SK-N-SH (cell line): Measurements from ENCODE around the gene UBE2E2. TPM values are rescaled to one million over a fixed set of nuclear protein-coding genes. Genes with fewer than 3 reads are reported as not detected.

ENCODE experiments used
- CTCF ChIA-PET: fragments of 300-600, 350-600 bp; formaldehyde crosslinking; extraction: SDS; loops from one replicate; lab custom pipeline; 2021; lab: Yijun Ruan, JAX
- POLR2A ChIA-PET: fragments of 350-600 bp; sonication (Branson Sonifier 250); formaldehyde crosslinking; extraction: SDS; loops from one replicate; lab custom pipeline; 2020; ENCODE audit warnings: antibody characterized with exemption, inconsistent platforms; lab: Yijun Ruan, JAX
- DNase-seq: peaks from one replicate; pipeline ENCODE4 v3.0.0; 2012
- H2AFZ ChIP-seq: fragments of 200-600 bp; sonication (generic); 2 replicates; pipeline ENCODE4 v1.8.1; 2016; ENCODE audit warnings: antibody characterized with exemption, mild to moderate bottlenecking, low read depth
- H3F3A ChIP-seq: fragments of 200-600 bp; sonication (generic); replicated peaks from 2 replicates; pipeline ENCODE3; 2016; ENCODE audit warnings: antibody characterized with exemption, mild to moderate bottlenecking; ENCODE audit not compliant: insufficient read depth
- H3K27ac ChIP-seq, 2 experiments: fragments of 200-500 bp in 1 of 2; fragments of 200-600 bp in 1 of 2; sonication (Bioruptor generic) in 1 of 2; sonication (generic), shearing (Covaris generic) in 1 of 2; 2 replicates each; pipeline versions ENCODE4 v1.5.1 to v1.6.1; 2014 to 2016; ENCODE audit warnings: low read depth in 2 of 2, inconsistent platforms in 1 of 2, low read length in 1 of 2, mild to moderate bottlenecking in 1 of 2, mixed read lengths in 1 of 2
- H3K27me3 ChIP-seq: fragments of 200-600 bp; sonication (generic), shearing (Covaris generic); 2 replicates; pipeline ENCODE4 v1.6.1; 2016; ENCODE audit warnings: mixed run types; ENCODE audit not compliant: insufficient read depth
- H3K36me3 ChIP-seq, 2 experiments: fragments of 200-500 bp in 1 of 2; fragments of 200-600 bp in 1 of 2; sonication (Bioruptor generic) in 1 of 2; sonication (generic) in 1 of 2; replicated peaks in 1 of 2; 2 replicates each; pipeline versions ENCODE3 to v1.5.1; 2014 to 2016; ENCODE audit warnings: low read length in 1 of 2, mild to moderate bottlenecking in 1 of 2; ENCODE audit not compliant: insufficient read depth in 2 of 2, control insufficient read depth in 1 of 2
- H3K4me1 ChIP-seq, 2 experiments: fragments of 200-500 bp in 1 of 2; fragments of 200-600 bp in 1 of 2; sonication (Bioruptor generic) in 1 of 2; sonication (generic), shearing (Covaris generic) in 1 of 2; 2 replicates each; pipeline versions ENCODE4 v1.5.1 to v1.6.1; 2014 to 2016; ENCODE audit warnings: low read depth in 1 of 2, low read length in 1 of 2, mixed run types in 1 of 2; ENCODE audit not compliant: insufficient read depth in 2 of 2, control insufficient read depth in 1 of 2
- H3K4me2 ChIP-seq: fragments of 200-600 bp; sonication (generic), shearing (Covaris generic); 2 replicates; pipeline ENCODE4 v1.6.1; 2017; ENCODE audit warnings: mixed run types
- H3K4me3 ChIP-seq, 2 experiments: fragments of 200-500 bp in 1 of 2; fragments of 200-600 bp in 1 of 2; sonication (Bioruptor generic) in 1 of 2; sonication (generic), shearing (Covaris generic) in 1 of 2; 2 replicates each; pipeline versions ENCODE4 v1.5.1 to v1.8.1; 2014 to 2016; ENCODE audit warnings: low read depth in 2 of 2, inconsistent platforms in 1 of 2, low read length in 1 of 2, mild to moderate bottlenecking in 1 of 2, mixed read lengths in 1 of 2, moderate library complexity in 1 of 2
- H3K79me2 ChIP-seq: fragments of 200-600 bp; sonication (generic); 2 replicates; pipeline ENCODE4 v1.8.1; 2017; ENCODE audit warnings: mild to moderate bottlenecking; ENCODE audit not compliant: insufficient read depth
- H3K9ac ChIP-seq: fragments of 200-600 bp; sonication (generic); 2 replicates; pipeline ENCODE4 v1.6.1; 2017; ENCODE audit warnings: mixed run types
- H3K9me2 ChIP-seq: fragments of 200-600 bp; sonication (generic); 2 replicates; pipeline ENCODE4 v1.6.1; 2017; ENCODE audit warnings: mixed run types
- H3K9me3 ChIP-seq: fragments of 200-600 bp; sonication (generic); 2 replicates; pipeline ENCODE4 v1.6.1; 2017; ENCODE audit warnings: mixed run types, mild to moderate bottlenecking, moderate library complexity
- H4K20me1 ChIP-seq: fragments of 200-600 bp; sonication (generic); 2 replicates; pipeline ENCODE4 v1.6.1; 2017; ENCODE audit warnings: mild to moderate bottlenecking, mixed run types; ENCODE audit not compliant: insufficient read depth
- CHD2 ChIP-seq: fragments of 150-350 bp; IDR thresholded peaks from 2 replicates; pipeline ENCODE4 v1.6.1; 2018; ENCODE audit warnings: low read length; ENCODE audit not compliant: partially characterized antibody
- JUND ChIP-seq: IDR thresholded peaks from 2 replicates; pipeline ENCODE4 v1.4.0; 2012
- MAX ChIP-seq: IDR thresholded peaks from 2 replicates; pipeline ENCODE4 v1.4.0; 2012; ENCODE audit warnings: low read depth
- NRF1 ChIP-seq: IDR thresholded peaks from 2 replicates; pipeline ENCODE4 v1.6.1; 2012; ENCODE audit warnings: low read depth, mild to moderate bottlenecking, low read length
- RAD21 ChIP-seq: IDR thresholded peaks from 2 replicates; pipeline ENCODE4 v1.6.1; 2012; ENCODE audit warnings: mild to moderate bottlenecking, low read length
- RFX5 ChIP-seq: IDR thresholded peaks from 2 replicates; pipeline ENCODE4 v1.6.1; 2012; ENCODE audit warnings: mild to moderate bottlenecking, improper control_type of control experiment, low read length
- RXRA ChIP-seq: IDR thresholded peaks from 2 replicates; pipeline ENCODE4 v1.4.0; 2012; ENCODE audit warnings: low read depth, mild to moderate bottlenecking, borderline replicate concordance
- SIN3A ChIP-seq: IDR thresholded peaks from 2 replicates; pipeline ENCODE4 v1.6.1; 2012; ENCODE audit warnings: low read depth, mild to moderate bottlenecking, low read length, moderate library complexity, borderline replicate concordance
- SMC3 ChIP-seq: IDR thresholded peaks from 2 replicates; pipeline ENCODE4 v1.6.1; 2012; ENCODE audit warnings: low read depth, low read length, improper control_type of control experiment
- TCF12 ChIP-seq: IDR thresholded peaks from 2 replicates; pipeline ENCODE4 v1.4.0; 2012
- USF1 ChIP-seq: IDR thresholded peaks from 2 replicates; pipeline ENCODE4 v1.4.0; 2012; ENCODE audit warnings: low read depth, borderline replicate concordance
- WGBS: methylation state at CpG from one replicate; pipeline ENCODE4 v1.1.6; 2017; ENCODE audit warnings: low lambda C conversion rate; 5-methylcytosine and 5-hydroxymethylcytosine counted together
- polyA plus RNA-seq, 3 experiments: library from polyadenylated mRNA; depleted of rRNA; stranded (reverse); fragments of >200 nt; gene quantifications; 2 replicates each; pipeline ENCODE4 v1.2.3, GENCODE V29; 2012
- TF ChIP-seq, protein P1 (sequence below): IDR thresholded peaks from 2 replicates; pipeline ENCODE4 v1.4.0; 2012; ENCODE audit warnings: low read depth, borderline replicate concordance
- TF ChIP-seq, protein P2 (sequence below): fragments of 150-350 bp; IDR thresholded peaks from 2 replicates; pipeline ENCODE4 v1.6.1; 2017; ENCODE audit warnings: antibody characterized with exemption, low read length, low read depth, borderline replicate concordance
- TF ChIP-seq, protein P3 (sequence below): IDR thresholded peaks from 2 replicates; pipeline ENCODE4 v1.6.1; 2012; ENCODE audit warnings: mild to moderate bottlenecking, low read depth, low read length, moderate library complexity

Gene UBE2E2
- polyA plus RNA-seq, 1 of the 3 experiments (the other 2 are of a cell fraction), result 46.4 TPM

GRCh38 chr3:23385327-23385726 is 182.2 kb downstream of the UBE2E2 start:
- Histone ChIP-seq H3K4me1 (no peaks in the 10 kb centered on the region; a peak in 2 of 4 replicates), H4K20me1 (0 out of 2 replicates have a peak, but pooled peaks cover 3% of the 10 kb centered on the region), H3K36me3 (no peaks in the 10 kb centered on the region), H3K79me2 (0 out of 2 replicates have a peak, but pooled peaks cover 6% of the 10 kb centered on the region), H3K9me3 (no peaks in the 10 kb centered on the region), H3K4me2 (no peak overlapping the region), H3K9ac (no peak overlapping the region), H2AFZ (no peak overlapping the region), H3K9me2 (no peaks in the 10 kb centered on the region), H3F3A (no peaks in the 10 kb centered on the region), H3K27ac (no peak overlapping the region), H3K4me3 (no peak overlapping the region), H3K27me3 (no peaks in the 10 kb centered on the region)
- POLR2A ChIA-PET, result no interaction called here
- CTCF ChIA-PET, result no interaction called here
- DNase-seq, result no peak
- WGBS, result 92% methylated on average over 1 of the region's 1 CpG
- TF ChIP-seq, protein P1, sequence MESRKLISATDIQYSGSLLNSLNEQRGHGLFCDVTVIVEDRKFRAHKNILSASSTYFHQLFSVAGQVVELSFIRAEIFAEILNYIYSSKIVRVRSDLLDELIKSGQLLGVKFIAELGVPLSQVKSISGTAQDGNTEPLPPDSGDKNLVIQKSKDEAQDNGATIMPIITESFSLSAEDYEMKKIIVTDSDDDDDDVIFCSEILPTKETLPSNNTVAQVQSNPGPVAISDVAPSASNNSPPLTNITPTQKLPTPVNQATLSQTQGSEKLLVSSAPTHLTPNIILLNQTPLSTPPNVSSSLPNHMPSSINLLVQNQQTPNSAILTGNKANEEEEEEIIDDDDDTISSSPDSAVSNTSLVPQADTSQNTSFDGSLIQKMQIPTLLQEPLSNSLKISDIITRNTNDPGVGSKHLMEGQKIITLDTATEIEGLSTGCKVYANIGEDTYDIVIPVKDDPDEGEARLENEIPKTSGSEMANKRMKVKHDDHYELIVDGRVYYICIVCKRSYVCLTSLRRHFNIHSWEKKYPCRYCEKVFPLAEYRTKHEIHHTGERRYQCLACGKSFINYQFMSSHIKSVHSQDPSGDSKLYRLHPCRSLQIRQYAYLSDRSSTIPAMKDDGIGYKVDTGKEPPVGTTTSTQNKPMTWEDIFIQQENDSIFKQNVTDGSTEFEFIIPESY, result no peak
- no peak for TF ChIP-seq SIN3A
- TF ChIP-seq RFX5, result no peak
- TF ChIP-seq JUND, result no peak
- TF ChIP-seq USF1, result no peak
- no peak for TF ChIP-seq MAX
- TF ChIP-seq CHD2, result no peak
- TF ChIP-seq SMC3, result no peak
- no peak for TF ChIP-seq RXRA
- no peak for TF ChIP-seq TCF12
- TF ChIP-seq, protein P2, sequence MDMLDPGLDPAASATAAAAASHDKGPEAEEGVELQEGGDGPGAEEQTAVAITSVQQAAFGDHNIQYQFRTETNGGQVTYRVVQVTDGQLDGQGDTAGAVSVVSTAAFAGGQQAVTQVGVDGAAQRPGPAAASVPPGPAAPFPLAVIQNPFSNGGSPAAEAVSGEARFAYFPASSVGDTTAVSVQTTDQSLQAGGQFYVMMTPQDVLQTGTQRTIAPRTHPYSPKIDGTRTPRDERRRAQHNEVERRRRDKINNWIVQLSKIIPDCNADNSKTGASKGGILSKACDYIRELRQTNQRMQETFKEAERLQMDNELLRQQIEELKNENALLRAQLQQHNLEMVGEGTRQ, result no peak
- TF ChIP-seq, protein P3, sequence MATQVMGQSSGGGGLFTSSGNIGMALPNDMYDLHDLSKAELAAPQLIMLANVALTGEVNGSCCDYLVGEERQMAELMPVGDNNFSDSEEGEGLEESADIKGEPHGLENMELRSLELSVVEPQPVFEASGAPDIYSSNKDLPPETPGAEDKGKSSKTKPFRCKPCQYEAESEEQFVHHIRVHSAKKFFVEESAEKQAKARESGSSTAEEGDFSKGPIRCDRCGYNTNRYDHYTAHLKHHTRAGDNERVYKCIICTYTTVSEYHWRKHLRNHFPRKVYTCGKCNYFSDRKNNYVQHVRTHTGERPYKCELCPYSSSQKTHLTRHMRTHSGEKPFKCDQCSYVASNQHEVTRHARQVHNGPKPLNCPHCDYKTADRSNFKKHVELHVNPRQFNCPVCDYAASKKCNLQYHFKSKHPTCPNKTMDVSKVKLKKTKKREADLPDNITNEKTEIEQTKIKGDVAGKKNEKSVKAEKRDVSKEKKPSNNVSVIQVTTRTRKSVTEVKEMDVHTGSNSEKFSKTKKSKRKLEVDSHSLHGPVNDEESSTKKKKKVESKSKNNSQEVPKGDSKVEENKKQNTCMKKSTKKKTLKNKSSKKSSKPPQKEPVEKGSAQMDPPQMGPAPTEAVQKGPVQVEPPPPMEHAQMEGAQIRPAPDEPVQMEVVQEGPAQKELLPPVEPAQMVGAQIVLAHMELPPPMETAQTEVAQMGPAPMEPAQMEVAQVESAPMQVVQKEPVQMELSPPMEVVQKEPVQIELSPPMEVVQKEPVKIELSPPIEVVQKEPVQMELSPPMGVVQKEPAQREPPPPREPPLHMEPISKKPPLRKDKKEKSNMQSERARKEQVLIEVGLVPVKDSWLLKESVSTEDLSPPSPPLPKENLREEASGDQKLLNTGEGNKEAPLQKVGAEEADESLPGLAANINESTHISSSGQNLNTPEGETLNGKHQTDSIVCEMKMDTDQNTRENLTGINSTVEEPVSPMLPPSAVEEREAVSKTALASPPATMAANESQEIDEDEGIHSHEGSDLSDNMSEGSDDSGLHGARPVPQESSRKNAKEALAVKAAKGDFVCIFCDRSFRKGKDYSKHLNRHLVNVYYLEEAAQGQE, result no peak
- TF ChIP-seq NRF1, result no peak
- no peak for TF ChIP-seq RAD21
